ENCODE measurements around the gene GLCCI1.
"Not testable (repeated sequence)": the region's sequence is repeated elsewhere in the genome, so short reads cannot be mapped to it uniquely, and the experiment has no call there.

GLCCI1 gene

GRCh38 chr7:8056439-8056838 lies 87.8 kb downstream of the GLCCI1 start:
- no peak for DNase-seq

- no peak for DNase-seq
Measured at GRCh38 chr7:8057566-8057965, 89.0 kb downstream of the GLCCI1 start.

- DNase-seq, result no peak
Measured at GRCh38 chr7:8058322-8058721, 89.7 kb downstream of the GLCCI1 start.

- DNase-seq, result no peak
Measured at GRCh38 chr7:8058852-8059251, 90.3 kb downstream of the GLCCI1 start.

- no peak for DNase-seq
Measured at GRCh38 chr7:8060241-8060640, 91.6 kb downstream of the GLCCI1 start.

GRCh38 chr7:8063300-8063699 lies 94.7 kb downstream of the GLCCI1 start:
- DNase-seq, result not testable (repeated sequence)

GRCh38 chr7:8063706-8064297 lies 95.2 kb downstream of the GLCCI1 start:
- no peak for DNase-seq

- no peak for DNase-seq
Measured at GRCh38 chr7:8064828-8065227, 96.2 kb downstream of the GLCCI1 start.

- no peak for DNase-seq
Measured at GRCh38 chr7:8065356-8065813, 96.8 kb downstream of the GLCCI1 start.

- no peak for DNase-seq
Measured at GRCh38 chr7:8068892-8069686, 100.5 kb downstream of the GLCCI1 start.

GRCh38 chr7:8070451-8071180 lies 102.0 kb downstream of the GLCCI1 start:
- DNase-seq, result no peak

- DNase-seq, result no peak
Measured at GRCh38 chr7:8078418-8078817, 109.8 kb downstream of the GLCCI1 start.

GRCh38 chr7:8082762-8083161 lies 114.2 kb downstream of the GLCCI1 start:
- no peak for DNase-seq

GRCh38 chr7:8084836-8085235 lies 116.2 kb downstream of the GLCCI1 start:
- DNase-seq, result no peak

GRCh38 chr7:8085420-8085819 lies 116.8 kb downstream of the GLCCI1 start:
- DNase-seq, result no peak

GRCh38 chr7:8086239-8086638 lies 117.6 kb downstream of the GLCCI1 start:
- DNase-seq, result no peak

- DNase-seq, result no peak
Measured at GRCh38 chr7:8089036-8089780, 120.6 kb downstream of the GLCCI1 start.

GRCh38 chr7:8092140-8092539 lies 123.5 kb downstream of the GLCCI1 start:
- DNase-seq, result no peak

- DNase-seq, result no peak
Measured at GRCh38 chr7:8094164-8095140, 125.9 kb downstream of the GLCCI1 start.

GRCh38 chr7:8101292-8101691 lies 132.7 kb downstream of the GLCCI1 start:
- not testable (repeated sequence) for DNase-seq

- DNase-seq, result no peak
Measured at GRCh38 chr7:8103282-8103681, 134.7 kb downstream of the GLCCI1 start.
